HG03280 (cell line): ENCODE data around the gene MSH3.
"Not testable (repeated sequence)": the region's sequence is repeated elsewhere in the genome, so short reads cannot be mapped to it uniquely, and the experiment has no call there.

Source experiments
- ATAC-seq: cut with Tn5 transposase; IDR thresholded peaks from one replicate; pipeline ENCODE4 v1.9.1; 2021; ENCODE audit warnings: mild to moderate bottlenecking, moderate library complexity; ENCODE audit not compliant: unreplicated experiment

Gene MSH3

DNA sequence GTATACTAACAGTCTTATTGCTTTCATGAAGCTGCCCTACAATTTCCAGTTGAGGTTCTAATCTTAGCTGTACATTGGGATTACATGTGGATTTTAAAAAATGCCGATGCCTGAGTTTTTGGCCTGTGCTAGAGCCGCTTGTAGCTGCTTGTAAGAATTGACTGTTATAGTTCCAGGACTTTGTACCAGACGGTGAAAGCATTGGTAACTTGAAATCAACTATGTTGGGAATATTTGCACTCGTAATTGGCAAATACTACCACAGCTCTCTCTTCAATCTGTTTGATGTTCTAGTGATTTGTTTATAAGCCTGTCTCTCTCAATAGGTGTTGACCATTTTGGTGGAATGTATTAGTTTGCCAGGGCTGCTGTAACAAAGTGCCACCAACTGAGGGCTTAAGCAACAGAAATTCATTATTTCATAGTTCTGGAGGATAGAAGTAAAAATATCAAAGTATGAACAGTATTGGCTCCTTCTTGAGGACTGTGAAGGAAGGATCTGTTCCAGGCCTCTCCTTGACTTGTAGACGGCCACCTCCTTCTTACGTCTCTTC is 50.8 kb downstream of the MSH3 start:
- ATAC-seq: no peak

DNA sequence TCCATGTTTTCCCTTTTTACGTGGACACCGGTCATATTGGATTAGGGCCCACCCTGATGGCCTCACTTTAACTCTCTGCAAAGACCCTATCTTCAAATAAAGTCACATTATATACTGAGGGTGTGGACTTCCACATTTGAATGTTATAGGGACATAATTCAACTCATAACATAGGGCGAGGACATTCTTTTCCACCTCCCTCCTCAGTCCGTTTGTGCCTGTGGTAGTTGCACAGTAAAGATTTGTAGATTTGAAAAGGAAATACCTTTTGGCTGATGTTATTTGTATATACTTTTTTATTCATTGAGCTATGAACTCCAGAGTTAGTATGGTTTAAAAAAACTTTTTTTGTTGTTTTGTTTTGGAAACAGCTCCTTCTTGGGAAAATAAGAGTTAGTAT is 51.3 kb downstream of the MSH3 start:
- no peak for ATAC-seq

GRCh38 chr5:80706835-80707447 is 52.5 kb downstream of the MSH3 start:
- no peak for ATAC-seq

DNA sequence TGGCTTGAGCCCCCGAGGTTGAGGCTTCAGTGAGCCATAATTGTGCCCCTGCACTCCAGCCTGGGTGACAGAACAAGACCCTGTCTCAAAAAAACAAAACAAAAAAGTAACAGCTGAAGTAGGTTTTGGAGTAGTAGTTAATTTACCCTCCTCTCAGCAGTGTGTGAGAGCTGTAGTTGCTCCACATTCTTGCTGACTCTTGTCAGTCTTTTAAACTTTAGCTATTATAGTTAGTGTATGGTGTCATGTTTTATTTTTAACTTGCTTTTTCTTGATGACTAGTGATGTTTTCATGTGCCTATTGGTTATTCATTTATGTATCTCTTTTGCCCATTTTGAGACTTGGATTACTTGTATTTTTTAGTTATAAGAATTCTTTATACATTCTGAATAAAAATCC is 53.2 kb downstream of the MSH3 start:
- no peak for ATAC-seq

GRCh38 chr5:80711216-80711615 is 56.8 kb downstream of the MSH3 start:
- ATAC-seq: no peak

GRCh38 chr5:80711938-80712337 is 57.5 kb downstream of the MSH3 start:
- no peak for ATAC-seq

GRCh38 chr5:80712919-80713318 is 58.5 kb downstream of the MSH3 start:
- ATAC-seq: no peak

- no peak for ATAC-seq
Observed at GRCh38 chr5:80713631-80714030, 59.2 kb downstream of the MSH3 start.

DNA sequence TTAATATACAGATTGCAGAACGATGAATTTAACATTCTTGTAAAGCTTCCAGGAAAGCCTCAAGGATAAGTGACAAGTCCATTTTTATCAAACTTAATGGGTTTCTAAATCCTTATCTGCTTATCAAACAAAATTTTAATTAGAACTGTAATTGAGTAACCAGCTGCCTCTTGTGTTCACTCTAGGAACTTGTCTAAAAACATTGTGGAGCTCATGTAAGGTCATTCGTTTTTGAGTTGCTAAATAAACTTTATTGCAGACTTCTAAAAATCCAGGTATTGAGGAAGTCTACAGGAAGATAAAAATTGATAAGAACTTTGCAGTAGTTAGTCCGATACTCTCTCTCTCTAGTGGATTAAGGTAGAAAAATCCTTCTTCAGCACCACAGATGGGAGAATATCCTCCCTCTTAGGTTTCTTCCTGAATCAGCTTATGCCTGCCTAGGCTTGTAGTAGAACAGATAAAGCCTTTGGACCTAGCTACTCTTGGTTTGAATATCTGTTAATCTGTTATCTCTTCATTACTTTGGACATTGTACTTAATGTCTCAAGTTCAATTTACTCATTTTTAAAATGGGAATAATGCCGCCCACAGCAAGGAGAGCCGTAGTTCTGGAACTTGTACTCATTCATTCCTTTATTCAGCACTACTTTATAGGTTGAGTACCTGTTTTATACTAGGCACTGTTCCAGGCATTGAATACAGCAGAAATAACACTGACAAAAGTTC is 60.3 kb downstream of the MSH3 start:
- no peak for ATAC-seq

GRCh38 chr5:80715887-80716286 is 61.4 kb downstream of the MSH3 start:
- ATAC-seq: no peak

- ATAC-seq: no peak
Observed at GRCh38 chr5:80720181-80720580, 65.7 kb downstream of the MSH3 start.

- no peak for ATAC-seq
Observed at GRCh38 chr5:80722916-80723315, 68.5 kb downstream of the MSH3 start.

GRCh38 chr5:80725446-80725845 is 71.0 kb downstream of the MSH3 start:
- ATAC-seq: no peak

DNA sequence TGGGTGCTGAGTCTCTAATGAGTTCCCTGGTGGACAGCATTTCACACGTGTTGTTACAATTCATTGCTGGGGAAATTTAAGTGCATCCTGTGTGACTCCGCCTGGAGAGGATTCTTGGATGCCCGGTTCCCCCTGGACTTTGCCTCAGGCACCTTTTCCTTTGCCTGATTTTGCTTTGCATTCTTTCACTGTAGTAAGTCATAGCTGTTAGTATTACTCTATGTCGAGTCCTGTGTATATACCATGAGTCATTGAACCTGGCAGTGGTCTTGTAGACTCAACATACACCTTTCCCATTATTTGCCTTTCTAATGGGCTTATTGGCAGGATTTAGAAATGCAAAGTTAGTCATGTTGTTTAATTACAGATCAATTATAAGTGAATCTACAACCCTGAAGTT is 82.3 kb downstream of the MSH3 start:
- no peak for ATAC-seq

- no peak for ATAC-seq
Observed at GRCh38 chr5:80738466-80738865, 84.0 kb downstream of the MSH3 start.

DNA sequence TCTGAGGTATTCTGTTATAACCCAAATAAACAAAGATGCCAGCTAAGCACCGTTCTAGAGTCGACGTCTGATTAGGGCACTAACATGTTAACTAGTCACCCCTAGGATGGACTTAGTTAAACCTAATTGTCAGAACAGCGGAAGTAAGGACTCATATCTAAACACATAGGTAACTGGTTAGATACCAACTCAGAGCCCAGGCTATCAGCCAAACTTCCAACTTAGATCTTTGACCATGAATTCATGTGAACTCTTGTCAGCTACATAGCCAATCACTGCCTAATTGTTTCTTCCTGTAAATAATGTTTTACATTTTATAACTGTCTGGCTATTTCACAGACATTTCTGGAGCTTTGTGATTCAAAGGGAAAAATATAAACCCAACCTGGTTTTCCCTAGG is 84.6 kb downstream of the MSH3 start:
- no peak for ATAC-seq

GRCh38 chr5:80739496-80739895 is 85.0 kb downstream of the MSH3 start:
- no peak for ATAC-seq

- ATAC-seq: no peak
Observed at GRCh38 chr5:80739898-80740297, 85.4 kb downstream of the MSH3 start.

DNA sequence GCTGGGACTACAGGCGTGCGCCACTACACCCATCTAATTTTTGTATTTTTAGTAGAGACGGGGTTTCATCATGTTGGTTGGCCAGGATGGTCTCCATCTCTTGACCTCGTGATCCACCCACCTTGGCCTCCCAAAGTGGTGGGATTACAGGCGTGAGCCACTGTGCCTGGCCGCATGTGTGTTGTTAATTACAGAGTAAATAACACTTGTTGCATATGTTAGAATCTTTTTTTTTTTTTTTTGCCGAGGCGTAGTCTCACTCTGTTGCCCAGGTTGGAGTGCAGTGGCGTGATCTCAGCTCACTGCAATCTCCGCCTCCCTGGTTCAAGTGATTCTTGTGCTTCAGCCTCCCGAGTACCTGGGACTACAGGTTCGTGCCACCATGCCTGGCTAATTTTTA is 86.0 kb downstream of the MSH3 start:
- ATAC-seq: not testable (repeated sequence)

DNA sequence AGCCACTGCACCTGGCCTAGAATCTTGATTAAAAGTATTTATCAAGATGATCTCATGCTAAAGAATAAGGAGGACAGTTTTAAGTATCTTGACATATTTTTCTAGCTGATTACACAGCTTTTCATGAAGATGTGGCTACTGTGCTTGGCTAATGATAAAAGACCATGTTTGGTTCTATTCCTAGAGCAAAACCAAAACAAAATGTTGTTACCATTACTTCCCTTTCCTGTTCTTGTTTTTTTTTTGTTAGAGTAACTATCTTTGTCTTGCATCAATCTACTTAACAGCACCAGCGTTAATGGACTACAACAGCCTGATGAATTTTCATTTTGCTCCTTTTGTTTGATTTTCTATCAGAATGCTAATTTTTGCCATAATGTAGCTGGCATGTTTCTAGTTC is 86.5 kb downstream of the MSH3 start:
- no peak for ATAC-seq

DNA sequence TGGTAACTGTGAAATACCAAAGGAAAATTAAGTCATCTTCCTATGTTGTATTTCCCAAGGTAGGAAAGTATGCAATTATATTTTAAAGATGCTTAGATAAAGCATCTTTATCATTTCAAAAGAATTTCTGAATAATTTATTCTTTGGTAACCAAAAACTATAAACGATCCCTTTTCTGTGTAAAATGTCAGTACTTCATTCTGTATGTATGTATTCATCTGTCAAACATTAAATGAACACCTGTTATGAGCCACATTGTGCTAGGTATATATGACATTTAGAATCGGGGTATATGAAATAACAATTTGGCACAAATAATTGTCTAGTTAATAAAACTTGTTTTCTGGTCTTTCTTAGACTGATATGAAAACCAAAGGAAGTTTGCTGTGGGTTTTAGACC is 89.7 kb downstream of the MSH3 start:
- ATAC-seq: no peak

- no peak for ATAC-seq
Observed at GRCh38 chr5:80745490-80745889, 91.0 kb downstream of the MSH3 start.

DNA sequence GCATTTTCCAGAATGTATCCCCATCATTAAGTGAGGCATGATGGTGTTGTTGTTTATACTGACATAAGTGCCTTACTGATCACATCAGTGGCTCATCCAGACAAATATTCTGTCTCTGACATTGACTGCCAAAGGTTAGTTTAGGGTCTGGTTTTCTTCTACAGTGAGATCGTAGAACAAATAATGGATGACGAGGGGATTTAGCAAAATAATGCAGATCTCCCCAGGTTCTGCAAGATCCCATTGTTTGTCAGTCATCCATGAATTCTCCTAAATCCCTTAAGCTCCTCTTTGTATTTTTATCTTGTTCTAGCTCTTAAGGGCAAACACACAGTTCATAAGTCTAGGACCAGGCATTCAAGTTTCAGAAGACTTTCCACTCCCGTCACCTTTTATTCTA is 93.5 kb downstream of the MSH3 start:
- ATAC-seq: no peak
